ENCODE measurements around the gene DCUN1D2. TPM values are rescaled to one million over a fixed set of nuclear protein-coding genes. Genes with fewer than 3 reads are reported as not detected.

Gene DCUN1D2
- total and polyA plus RNA-seq, 12 donors, result 40.9 to 307 (median 219) TPM

DNA sequence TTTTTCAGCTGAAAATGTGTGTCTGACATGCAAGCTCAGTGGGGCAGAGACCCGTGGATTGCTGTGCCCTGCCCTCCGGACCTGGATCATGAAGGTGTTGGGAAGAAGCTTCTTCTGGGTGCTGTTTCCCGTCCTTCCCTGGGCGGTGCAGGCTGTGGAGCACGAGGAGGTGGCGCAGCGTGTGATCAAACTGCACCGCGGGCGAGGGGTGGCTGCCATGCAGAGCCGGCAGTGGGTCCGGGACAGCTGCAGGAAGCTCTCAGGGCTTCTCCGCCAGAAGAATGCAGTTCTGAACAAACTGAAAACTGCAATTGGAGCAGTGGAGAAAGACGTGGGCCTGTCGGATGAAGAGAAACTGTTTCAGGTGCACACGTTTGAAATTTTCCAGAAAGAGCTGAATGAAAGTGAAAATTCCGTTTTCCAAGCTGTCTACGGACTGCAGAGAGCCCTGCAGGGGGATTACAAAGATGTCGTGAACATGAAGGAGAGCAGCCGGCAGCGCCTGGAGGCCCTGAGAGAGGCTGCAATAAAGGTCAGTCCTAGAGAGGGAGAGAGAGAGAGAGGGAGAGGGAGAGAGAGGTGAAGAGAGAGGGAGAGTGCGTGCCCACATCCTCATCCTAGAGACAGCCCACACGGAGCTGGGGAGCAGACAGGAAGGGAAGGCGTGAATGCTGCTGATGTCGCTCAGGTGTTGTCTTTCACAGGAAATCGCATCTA is 5.1 kb upstream of the DCUN1D2 start:
- no peak for TF ChIP-seq CTCF (IDR thresholded peaks at IDR 0.05)
- intact Hi-C loops (cut with DNase I), result no loop called here
- 35 to 48% methylated on average over 26 of the region's 26 CpGs for WGBS, 2 donors
- no peak for DNase-seq
- Histone ChIP-seq H3K4me3 (no peak overlapping the region), H3K27me3 (no peaks in the 10 kb centered on the region), H3K36me3 (peaks cover 0 to 63% (median 38%) of the 10 kb centered on the region in 9 donors), H3K27ac (peak overlapping the region; percentile 7 to 94 (median 58)), H3K4me1 (peaks cover 0 to 72% (median 51%) of the 10 kb centered on the region in 9 donors), H3K9me3 (no peaks in the 10 kb centered on the region)
- peak in 6 of 8 donors; percentile 35 to 66 (median 54) for ATAC-seq

- H3K27me3 ChIP-seq, result no peaks in the 10 kb centered on the region
- H3K27ac ChIP-seq, result peak overlapping the region in 8 of 10 donors; percentile 8 to 94 (median 92)
- DNase-seq (no peak), ATAC-seq (no peak)
- H3K4me3 ChIP-seq, result peak overlapping the region in 2 of 10 donors; percentile 82 to 88
- no peak for TF ChIP-seq CTCF (IDR thresholded peaks at IDR 0.05)
- WGBS, 2 donors, result 35 to 41% methylated on average over 5 of the region's 5 CpGs
- peaks cover 0 to 40% (median 19%) of the 10 kb centered on the region in 9 donors for H3K36me3 ChIP-seq
- intact Hi-C loops (cut with DNase I), result loop anchor here in 2 of 10 donors (5.0 kb wide), 3 partner anchors 36 to 54 kb away; partner anchors contain the start of gene ADPRHL1 (in 1 of the 2)
- no peaks in the 10 kb centered on the region for H3K9me3 ChIP-seq
- peaks cover 6 to 79% (median 66%) of the 10 kb centered on the region in 9 donors for H3K4me1 ChIP-seq
Observed at GRCh38 chr13:113493315-113493951, 2.9 kb upstream of the DCUN1D2 start.

GRCh38 chr13:113491982-113492381 is 1.5 kb upstream of the DCUN1D2 start:
- Histone ChIP-seq H3K27me3 (no peaks in the 10 kb centered on the region), H3K4me1 (peaks cover 6 to 86% (median 81%) of the 10 kb centered on the region in 9 donors), H3K9me3 (no peaks in the 10 kb centered on the region), H3K36me3 (peaks cover 0 to 27% (median 16%) of the 10 kb centered on the region in 9 donors), H3K4me3 (peak overlapping the region; percentile 60 to 98 (median 88)), H3K27ac (peak overlapping the region; percentile 79 to 94 (median 92))
- ATAC-seq (no peak), DNase-seq (no peak)
- intact Hi-C loops (cut with DNase I), result loop anchor here in 3 of 10 donors (2.0 to 5.0 kb wide), 4 partner anchors 35 to 55 kb away; partner anchors contain the start of gene ADPRHL1 (in 2 of the 3)
- TF ChIP-seq CTCF (IDR thresholded peaks at IDR 0.05), result no peak
- WGBS, 2 donors, result 62 to 67% methylated on average over 9 of the region's 9 CpGs

GRCh38 chr13:113491418-113491883 is 940 bp upstream of the DCUN1D2 start:
- ATAC-seq, result peak in 7 of 8 donors; percentile 10 to 50 (median 40)
- Histone ChIP-seq H3K9me3 (no peaks in the 10 kb centered on the region), H3K27me3 (no peaks in the 10 kb centered on the region), H3K27ac (peak overlapping the region; percentile 79 to 94 (median 92)), H3K4me1 (peaks cover 6 to 87% (median 83%) of the 10 kb centered on the region in 9 donors), H3K36me3 (peaks cover 0 to 23% (median 11%) of the 10 kb centered on the region in 9 donors), H3K4me3 (peak overlapping the region; percentile 60 to 98 (median 88))
- DNase-seq, result peak; percentile 34 to 40
- intact Hi-C loops (cut with DNase I), result loop anchor here in 3 of 10 donors (2.0 to 5.0 kb wide), 4 partner anchors 34 to 56 kb away; partner anchors contain the start of gene ADPRHL1 (in 2 of the 3)
- 3 to 4% methylated on average over 21 to 22 of the region's 22 CpGs for WGBS, 2 donors
- TF ChIP-seq CTCF (IDR thresholded peaks at IDR 0.05), result no peak

Data from heart right ventricle (tissue), 16 donors.